ENCODE measurements around the gene ZNF783. TPM values are rescaled to one million over a fixed set of nuclear protein-coding genes. Genes with fewer than 3 reads are reported as not detected.

Gene ZNF783
- total RNA-seq, 1 donor from 2014 or later, result 19.7 TPM

GRCh38 chr7:149289262-149289661 is 27.3 kb downstream of the ZNF783 start:
- no peak for DNase-seq (ENCODE audit: extremely low spot score, unreplicated experiment)
- no peak for TF ChIP-seq CTCF (conservative IDR thresholded peaks at IDR 0.05)
- no peak overlapping the region for H3K27ac Mint-ChIP-seq
- peaks cover 7% of the 10 kb centered on the region for H3K27me3 Mint-ChIP-seq
- H3K4me1 Mint-ChIP-seq (ENCODE audit: unreplicated experiment), result peaks cover 4% of the 10 kb centered on the region
- no peaks in the 10 kb centered on the region for H3K36me3 Mint-ChIP-seq
- H3K4me3 Mint-ChIP-seq, result no peak overlapping the region
- H3K9me3 Mint-ChIP-seq, result no peaks in the 10 kb centered on the region

GRCh38 chr7:149289856-149290255 is 27.9 kb downstream of the ZNF783 start:
- H3K9me3 Mint-ChIP-seq, result no peaks in the 10 kb centered on the region
- H3K27ac Mint-ChIP-seq, result no peak overlapping the region
- no peak for DNase-seq (ENCODE audit: extremely low spot score, unreplicated experiment)
- H3K36me3 Mint-ChIP-seq, result no peaks in the 10 kb centered on the region
- TF ChIP-seq CTCF (conservative IDR thresholded peaks at IDR 0.05), result no peak
- H3K4me1 Mint-ChIP-seq (ENCODE audit: unreplicated experiment), result peaks cover 4% of the 10 kb centered on the region
- H3K27me3 Mint-ChIP-seq, result peaks cover 7% of the 10 kb centered on the region
- H3K4me3 Mint-ChIP-seq, result no peak overlapping the region

- TF ChIP-seq CTCF (conservative IDR thresholded peaks at IDR 0.05), result no peak
- no peak for DNase-seq (ENCODE audit: extremely low spot score, unreplicated experiment)
- no peaks in the 10 kb centered on the region for H3K4me1 Mint-ChIP-seq (ENCODE audit: unreplicated experiment)
- no peaks in the 10 kb centered on the region for H3K36me3 Mint-ChIP-seq
- no peaks in the 10 kb centered on the region for H3K9me3 Mint-ChIP-seq
- no peak overlapping the region for H3K27ac Mint-ChIP-seq
- no peak overlapping the region for H3K4me3 Mint-ChIP-seq
- no peaks in the 10 kb centered on the region for H3K27me3 Mint-ChIP-seq
Measured at GRCh38 chr7:149291036-149291780, 29.2 kb downstream of the ZNF783 start.

GRCh38 chr7:149291781-149292461 is 29.9 kb downstream of the ZNF783 start:
- H3K9me3 Mint-ChIP-seq, result no peaks in the 10 kb centered on the region
- no peak for TF ChIP-seq CTCF (conservative IDR thresholded peaks at IDR 0.05)
- no peaks in the 10 kb centered on the region for H3K36me3 Mint-ChIP-seq
- no peaks in the 10 kb centered on the region for H3K4me1 Mint-ChIP-seq (ENCODE audit: unreplicated experiment)
- DNase-seq (ENCODE audit: extremely low spot score, unreplicated experiment), result no peak
- H3K4me3 Mint-ChIP-seq, result no peak overlapping the region
- no peaks in the 10 kb centered on the region for H3K27me3 Mint-ChIP-seq
- H3K27ac Mint-ChIP-seq, result no peak overlapping the region

- Mint-ChIP-seq H3K9me3 (no peaks in the 10 kb centered on the region), H3K4me1 (ENCODE audit: unreplicated experiment) (no peaks in the 10 kb centered on the region), H3K36me3 (no peaks in the 10 kb centered on the region), H3K27me3 (no peaks in the 10 kb centered on the region), H3K27ac (no peak overlapping the region), H3K4me3 (no peak overlapping the region)
- TF ChIP-seq CTCF (conservative IDR thresholded peaks at IDR 0.05), result no peak
- DNase-seq (ENCODE audit: extremely low spot score, unreplicated experiment), result no peak
Measured at GRCh38 chr7:149292462-149292823, 30.4 kb downstream of the ZNF783 start.

Measured in type B pancreatic cell (in vitro differentiated cells).